NCI-H460 (cell line): ENCODE results near the gene TRMT112. TPM values are rescaled to one million over a fixed set of nuclear protein-coding genes. Genes with fewer than 3 reads are reported as not detected.
A peak's percentile ranks its signal among the peaks of the same experiment; 100 is the strongest.
"Not testable (repeated sequence)": the region's sequence is repeated elsewhere in the genome, so short reads cannot be mapped to it uniquely, and the experiment has no call there.

Experiments
- DNase-seq: peaks from one replicate; pipeline ENCODE4 v3.0.0-alpha.2; 2016; ENCODE audit warnings: low read depth; ENCODE audit errors: extremely low read depth
- total RNA-seq: library from RNA; depleted of rRNA; stranded (reverse); fragments of >200 nt; shearing (Covaris generic); gene quantifications from 2 replicates; pipeline ENCODE4 v1.2.3, GENCODE V29; 2014

Gene TRMT112
- total RNA-seq, 1 experiment from 2014 or later, result 202 TPM

DNA sequence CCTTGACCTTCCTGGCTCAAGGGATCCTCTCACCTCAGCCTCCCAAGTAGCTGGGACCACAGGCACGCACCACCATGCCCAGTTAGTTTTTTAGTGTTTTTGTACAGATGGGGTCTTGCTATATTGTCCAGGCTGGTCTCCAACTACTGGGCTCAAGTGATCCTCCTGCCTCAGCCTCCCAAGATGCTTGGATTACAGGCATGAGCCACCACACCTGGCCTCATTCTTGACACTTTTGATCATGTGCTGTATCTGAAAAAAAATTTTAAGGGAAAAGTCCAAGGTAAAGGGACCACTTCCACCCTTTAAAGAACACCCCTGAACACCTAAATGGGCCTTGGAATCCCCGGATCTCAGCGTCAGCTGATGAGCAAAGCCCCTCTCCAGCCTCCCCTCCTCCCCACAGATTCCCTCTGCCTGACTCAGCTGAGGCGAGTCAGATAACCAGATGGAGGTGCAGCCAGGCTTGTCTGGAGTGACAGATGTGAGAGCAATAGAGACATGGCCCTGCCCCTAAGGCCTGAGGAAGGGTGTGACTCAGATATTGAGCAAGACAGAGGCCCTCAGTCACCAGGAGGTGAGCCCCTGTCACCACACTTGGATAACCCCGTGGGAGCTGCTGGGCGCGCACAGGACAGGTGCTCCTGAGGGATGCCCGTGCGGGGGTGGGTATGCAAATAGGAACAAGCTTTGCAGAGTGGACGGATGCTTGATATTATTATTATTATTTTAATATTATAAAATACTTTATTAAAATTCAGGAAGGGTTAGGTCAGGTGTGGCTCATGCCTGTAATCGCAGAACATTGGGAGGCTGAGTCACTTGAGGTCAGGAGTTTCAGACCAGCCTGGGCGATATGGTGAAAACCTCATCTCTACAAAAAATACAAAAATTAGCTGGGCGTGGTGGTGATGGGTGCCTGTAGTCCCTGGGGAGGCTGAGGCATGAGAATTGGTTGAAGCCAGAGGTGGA lies 17.7 kb upstream of the TRMT112 start:
- peak; percentile 79 for DNase-seq

DNA sequence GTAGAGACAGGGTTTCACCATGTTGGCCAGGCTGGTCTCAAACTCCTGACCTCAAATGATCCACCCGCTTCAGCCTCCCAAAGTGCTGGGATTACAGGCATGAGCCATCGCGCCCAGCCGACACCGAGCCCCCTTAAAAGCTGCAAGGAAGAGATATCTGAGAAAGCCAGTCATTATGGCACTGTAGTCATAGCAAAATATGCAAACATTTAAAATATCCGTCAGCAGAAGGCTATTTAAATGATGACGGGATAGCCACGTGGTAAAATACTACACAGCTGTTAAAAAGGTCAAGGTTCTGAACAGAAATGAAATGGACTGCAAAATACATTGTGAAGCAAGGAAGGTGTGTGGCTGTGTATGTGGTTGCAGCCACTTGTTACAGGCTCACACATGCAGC lies 16.2 kb upstream of the TRMT112 start:
- DNase-seq, result no peak

DNA sequence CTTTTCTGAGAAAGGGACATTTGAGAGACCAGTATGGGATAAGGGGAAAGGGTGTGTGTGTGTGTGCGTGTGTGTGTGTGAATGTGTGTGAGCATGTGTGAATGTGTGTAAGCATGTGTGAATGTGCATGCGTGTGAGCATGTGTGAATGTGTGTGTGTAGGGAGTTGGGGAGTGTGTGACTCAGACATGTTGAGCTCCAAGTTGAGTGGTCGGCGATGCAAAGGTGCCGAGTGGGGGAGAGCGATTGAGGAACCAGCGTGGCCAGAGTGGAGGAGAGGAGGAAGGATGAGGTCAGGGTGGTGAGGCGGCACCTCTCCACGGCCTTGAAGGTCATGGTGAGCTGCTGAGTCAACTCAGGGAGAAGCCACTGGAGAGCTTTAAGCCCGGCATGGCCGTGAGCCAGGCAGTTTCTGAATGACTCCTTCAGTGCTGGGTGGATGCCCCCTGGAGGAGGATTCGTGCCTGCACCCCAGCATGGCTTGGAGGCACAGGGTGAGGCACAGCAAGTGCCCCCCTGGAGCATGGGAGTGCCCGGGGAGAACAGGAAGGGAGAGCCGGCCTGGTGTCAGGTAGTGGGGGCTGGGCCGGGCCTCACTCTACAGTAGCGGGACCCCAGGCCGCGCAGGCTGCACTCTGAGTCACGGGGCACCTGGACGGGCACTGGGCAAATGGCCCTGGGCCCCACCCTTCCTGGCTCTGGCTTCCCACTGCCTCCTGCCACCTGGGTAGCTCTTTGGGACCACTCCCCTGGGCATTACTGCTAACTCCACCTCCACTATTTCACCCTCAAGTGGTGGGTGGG lies 14.4 kb upstream of the TRMT112 start:
- peak; percentile 83 for DNase-seq

DNA sequence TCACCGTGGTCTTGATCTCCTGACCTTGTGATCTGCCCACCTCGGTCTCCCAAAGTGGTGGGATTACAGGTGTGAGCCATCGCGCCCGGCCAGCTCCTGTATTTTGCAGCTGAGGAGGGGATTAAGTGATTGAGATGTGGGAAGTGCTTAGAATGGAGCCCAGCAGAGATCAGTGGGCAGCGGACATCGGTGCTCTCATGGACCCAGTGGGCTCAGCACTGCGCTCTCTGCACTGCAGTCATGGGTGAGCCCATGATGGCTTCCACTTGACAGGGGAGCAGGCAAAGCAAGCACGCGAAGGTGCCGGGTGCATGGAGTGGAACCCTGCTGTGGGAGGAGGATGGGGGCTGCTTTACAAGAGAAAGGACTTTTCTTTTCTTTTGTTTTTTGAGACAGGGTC lies 13.5 kb upstream of the TRMT112 start:
- no peak for DNase-seq

DNA sequence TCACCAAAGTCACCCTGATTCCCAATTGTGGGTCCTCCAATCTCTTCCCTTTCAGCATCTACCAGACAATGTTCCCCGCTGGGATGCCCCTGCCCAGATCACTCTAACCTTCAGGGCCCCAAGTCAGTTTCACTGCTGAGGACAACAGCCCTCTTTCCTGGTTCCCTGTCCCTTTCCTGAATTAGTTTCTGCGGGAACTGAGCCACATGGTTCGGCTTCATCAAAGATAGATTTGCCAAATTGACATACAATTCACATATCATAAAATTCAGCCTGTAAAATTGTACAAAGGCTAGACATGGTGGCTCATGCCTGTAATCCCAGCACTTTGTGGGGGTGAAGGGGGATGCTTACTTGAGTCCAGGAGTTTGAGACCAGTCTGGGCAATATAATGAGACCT lies 10.6 kb upstream of the TRMT112 start:
- DNase-seq, result no peak

DNA sequence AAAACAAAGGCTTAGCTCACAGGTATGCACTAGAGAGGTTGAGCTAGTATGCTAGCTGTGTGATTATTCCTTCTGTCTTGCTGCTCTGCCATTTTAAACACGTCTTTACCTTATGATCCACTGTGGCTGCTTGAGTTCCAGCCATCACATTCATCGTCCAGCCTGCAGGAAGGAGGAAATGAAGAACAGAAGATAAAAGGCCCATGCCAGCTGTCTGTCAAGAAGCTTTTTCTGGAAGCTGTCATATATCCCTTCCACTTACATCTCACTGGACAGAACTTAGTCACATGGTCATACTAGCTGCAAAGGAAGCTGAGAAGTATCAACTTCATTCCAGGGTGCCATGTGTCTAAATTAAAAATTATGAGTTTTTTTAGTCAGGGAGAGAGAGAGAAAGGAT lies 10.0 kb upstream of the TRMT112 start:
- DNase-seq, result no peak

DNA sequence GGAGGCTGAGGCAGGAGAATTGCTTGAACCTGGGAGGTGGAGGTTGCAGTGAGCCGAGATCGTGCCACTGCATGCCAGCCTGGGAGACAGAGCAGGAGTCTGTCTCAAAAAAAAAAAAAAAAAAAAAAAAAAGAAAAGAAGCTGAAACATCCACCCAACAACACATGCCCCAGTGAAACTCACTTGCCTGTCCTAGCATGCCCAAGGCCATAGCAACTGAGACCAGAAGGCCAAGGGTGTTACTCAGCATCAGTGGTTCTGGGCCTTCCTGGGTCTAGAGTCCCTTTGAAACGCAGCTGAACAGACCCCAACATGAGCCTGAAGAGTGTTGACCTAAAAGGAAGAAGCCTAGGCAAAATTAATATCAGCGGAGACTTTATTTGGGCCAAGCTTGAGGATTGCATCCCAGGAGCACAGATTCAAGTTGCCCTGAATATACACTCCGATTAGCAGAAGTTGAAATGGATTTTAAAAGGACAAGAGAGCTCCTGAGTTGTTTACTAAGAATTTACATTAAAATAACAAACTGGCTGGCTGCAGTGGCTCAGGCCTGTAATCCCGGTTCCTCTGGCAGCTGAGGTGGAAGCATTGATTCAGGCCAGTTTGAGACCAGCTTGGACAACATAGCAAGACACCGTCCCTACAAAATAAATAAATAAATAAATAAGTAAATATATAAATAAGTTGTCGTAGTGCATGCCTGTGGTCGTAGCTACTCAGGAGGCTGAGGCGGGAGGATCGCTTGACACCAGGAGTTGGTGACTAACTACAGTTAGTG lies 7.5 kb upstream of the TRMT112 start:
- no peak for DNase-seq

DNA sequence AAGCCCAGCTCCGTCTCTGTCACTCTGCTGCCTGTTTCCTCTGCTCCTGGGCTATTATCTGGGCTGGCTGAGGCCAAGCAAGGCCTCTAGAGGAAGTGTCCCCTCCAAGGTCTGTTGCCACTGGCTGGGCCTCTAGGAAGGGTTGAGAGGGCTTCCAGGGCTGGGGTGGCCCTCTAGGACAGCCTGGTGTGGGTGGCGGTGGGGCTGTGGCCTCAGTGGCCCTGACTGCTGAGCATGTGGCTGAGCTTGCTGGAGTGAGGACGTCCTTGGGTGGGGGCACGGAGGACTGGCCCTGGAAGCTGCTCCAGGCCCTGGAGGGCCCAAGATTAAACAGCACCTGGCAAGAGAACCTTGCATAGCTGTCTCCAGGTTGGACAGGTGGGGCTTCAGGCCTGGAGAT lies 6.6 kb upstream of the TRMT112 start:
- not testable (repeated sequence) for DNase-seq

DNA sequence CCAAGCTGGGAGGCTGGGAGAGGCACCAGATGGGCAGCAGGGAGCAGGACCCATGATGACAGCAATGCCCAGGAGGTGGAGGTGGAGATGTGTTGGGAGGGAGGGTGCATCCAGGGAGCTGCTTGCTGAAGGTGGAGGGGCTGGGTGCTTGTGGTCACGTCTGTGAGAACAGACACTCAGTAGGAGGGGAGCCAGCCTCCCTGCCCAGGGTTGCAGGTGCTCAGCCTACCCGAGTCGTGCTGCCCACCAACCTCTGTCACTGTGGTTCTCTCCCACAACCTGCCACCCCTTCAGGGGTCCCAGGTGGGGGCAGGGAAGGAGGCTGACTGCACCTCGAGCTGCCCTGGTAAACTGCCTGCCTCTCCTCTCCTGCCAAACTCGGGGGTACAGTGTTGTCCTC lies 6.0 kb upstream of the TRMT112 start:
- no peak for DNase-seq

DNA sequence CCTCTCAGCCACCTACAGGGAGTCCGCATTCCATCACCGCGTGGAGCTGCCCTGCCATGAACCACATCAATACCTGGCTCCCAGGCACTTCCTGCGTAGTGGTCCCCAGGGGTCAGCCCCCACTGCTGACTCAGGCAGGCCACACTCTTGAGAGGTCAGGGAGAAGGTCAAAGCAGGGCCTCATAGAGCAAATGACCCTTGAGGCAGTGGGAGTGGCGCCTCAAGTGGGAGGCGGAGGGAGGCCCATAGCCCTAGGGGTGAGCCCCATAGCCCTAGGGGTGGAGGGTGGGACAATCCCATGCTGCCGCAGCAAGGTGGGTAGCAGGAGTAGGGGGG lies 5.5 kb upstream of the TRMT112 start:
- no peak for DNase-seq

DNA sequence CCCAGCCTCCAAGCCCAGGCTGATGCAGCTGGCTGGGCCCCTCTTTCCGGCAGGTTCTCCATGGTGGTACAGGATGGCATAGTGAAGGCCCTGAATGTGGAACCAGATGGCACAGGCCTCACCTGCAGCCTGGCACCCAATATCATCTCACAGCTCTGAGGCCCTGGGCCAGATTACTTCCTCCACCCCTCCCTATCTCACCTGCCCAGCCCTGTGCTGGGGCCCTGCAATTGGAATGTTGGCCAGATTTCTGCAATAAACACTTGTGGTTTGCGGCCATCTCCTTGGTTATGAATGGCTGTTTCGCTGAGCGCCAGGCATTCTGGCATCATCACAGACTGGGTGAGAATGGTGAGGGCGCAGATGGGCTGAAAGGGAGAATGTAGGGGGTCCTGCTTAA lies 4.2 kb upstream of the TRMT112 start:
- DNase-seq, result no peak

DNA sequence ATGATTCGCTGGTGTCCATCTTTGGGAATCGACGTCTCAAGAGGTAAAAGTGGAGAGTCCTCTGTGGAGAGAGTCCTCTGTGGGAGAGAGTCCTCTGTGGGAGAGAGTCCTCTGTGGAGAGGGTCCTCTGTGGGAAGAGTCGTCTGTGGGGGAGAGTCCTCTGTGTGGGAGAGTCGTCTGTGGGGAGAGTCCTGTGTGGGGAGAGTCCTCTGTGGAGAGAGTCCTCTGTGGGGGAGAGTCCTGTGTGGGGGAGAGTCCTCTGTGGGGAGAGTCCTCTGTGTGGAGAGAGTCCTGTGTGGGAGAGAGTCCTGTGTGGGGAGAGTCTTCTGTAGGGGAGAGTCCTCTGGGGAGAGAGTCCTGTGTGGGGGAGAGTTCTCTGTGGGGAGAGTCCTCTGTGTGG lies 3.7 kb upstream of the TRMT112 start:
- DNase-seq, result no peak

DNA sequence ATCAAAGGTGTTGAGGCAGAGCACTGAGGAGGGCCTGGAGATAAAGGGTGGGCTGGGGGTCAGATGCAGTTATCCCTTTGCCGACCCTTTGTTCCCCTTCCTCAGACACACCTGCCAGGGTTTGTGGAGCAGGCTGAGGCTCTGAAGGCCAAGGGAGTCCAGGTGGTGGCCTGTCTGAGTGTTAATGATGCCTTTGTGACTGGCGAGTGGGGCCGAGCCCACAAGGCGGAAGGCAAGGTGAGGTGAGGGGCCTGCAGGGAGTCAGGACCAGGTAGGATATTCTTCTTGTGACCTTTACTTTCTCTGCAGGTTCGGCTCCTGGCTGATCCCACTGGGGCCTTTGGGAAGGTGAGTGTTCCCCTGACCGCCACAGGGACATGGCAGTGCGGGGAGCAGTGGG lies 3.2 kb upstream of the TRMT112 start:
- DNase-seq, result no peak

DNA sequence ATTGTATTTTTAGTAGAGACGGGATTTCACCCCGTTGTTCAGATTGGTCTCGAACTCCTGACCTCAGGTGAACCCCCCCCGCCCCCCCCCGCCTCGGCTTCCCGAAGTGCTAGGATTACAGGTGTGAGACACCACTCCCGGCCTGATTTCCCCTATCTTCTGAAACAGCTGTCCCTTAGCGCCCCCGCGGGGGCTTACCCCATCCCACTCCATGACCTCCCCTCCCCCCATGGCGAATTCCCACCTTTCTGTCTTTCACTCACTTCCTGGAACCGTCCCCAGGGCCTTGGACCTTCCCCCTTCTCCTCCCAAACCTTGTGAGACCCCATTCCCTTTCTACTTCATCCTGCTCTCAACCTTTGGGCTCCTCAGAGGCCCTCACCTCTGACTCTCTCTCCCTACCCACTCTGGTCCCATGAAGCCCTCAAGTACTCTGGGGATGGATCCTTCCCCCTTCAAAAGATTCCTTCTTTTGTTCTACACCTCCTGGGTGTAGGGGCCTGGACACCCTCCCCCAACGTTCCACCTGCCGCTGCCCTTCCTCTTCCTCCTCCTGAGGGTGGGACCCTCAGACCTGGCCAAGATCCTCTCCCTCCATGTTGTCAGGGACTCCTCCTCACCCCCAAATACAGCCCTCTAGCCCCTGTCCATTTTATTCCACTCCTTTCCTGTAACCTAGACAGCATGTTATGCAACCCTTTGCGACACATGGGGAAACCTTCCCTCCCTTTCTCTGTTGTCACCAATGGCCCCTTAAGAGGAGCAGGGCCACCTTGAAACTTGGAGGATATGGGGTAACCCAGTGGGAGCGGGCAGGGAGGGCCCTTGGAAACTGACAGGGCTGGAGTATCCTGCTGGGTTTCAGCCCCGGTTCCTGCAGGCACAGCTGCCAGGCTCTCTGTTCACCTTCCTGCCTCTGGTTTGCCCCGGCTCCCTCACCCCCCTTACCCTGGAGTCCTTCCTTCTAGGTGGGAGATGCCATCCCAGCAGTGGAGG lies 1.7 kb upstream of the TRMT112 start:
- no peak for DNase-seq

DNA sequence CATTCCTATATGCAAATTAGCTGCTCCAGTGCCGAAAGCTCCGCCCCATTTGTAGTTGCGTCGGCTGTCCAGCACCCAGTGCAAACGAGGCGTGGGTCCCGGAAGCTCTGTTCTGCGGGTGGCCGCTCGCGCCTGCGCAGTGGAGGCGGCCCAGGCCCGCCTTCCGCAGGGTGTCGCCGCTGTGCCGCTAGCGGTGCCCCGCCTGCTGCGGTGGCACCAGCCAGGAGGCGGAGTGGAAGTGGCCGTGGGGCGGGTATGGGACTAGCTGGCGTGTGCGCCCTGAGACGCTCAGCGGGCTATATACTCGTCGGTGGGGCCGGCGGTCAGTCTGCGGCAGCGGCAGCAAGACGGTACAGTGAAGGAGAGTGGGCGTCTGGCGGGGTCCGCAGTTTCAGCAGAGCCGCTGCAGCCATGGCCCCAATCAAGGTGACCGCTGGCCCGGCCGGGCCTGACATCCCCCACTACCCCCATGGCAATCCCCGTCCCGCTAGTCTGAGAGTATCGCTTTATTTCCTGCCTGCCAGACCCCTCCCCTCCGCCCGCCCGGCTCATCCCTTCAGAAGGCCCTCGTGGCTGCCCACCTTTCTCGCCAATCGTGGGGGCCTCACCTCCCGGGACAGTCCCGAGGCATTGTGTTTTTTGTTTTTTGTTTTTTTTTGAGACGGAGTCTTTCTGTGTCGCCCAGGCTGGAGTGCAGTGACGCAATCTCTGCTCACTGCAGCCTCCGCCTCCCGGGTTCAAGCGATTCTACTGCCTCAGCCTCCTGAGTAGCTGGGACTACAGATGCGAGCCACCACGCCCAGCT lies 804 bp upstream of the TRMT112 start, which contains the start of gene PRDX5:
Gene PRDX5 (plus strand): TSS at position 161 of the 805 bp plus-strand sequence. CDS start 95 bp downstream, at position 256.
- peak; percentile 94 for DNase-seq

DNA sequence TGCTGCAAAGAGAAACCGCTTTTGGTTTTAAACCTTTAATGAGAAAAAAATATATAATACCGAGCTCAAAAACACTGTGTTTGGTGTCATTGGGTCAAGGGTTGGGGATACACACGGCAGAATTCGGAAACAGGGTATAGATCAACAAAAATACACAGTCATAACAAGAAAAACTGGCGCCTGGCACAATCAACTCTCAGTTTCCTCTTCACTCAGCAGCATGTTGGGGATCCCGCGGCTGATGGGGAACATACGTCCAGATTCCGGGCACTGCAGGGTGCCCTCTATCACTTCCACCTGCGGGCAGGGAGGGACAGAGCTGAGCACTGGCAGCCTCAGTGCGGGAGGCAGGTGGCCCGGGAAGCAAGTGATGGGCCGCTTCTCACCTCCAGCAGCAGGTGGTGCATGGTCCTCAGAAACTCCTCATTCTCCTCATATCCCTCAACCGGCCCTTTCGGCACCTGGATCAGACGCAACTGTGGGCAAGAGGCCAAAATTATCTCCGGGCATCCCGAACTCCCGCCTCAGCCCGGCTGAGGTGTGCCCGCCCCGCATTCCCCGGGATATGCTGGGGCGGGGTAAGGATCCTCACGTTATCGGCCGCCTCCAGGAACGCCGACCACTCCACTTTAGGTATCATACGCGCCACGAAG lies 561 bp downstream of the TRMT112 start:
- DNase-seq, result no peak

DNA sequence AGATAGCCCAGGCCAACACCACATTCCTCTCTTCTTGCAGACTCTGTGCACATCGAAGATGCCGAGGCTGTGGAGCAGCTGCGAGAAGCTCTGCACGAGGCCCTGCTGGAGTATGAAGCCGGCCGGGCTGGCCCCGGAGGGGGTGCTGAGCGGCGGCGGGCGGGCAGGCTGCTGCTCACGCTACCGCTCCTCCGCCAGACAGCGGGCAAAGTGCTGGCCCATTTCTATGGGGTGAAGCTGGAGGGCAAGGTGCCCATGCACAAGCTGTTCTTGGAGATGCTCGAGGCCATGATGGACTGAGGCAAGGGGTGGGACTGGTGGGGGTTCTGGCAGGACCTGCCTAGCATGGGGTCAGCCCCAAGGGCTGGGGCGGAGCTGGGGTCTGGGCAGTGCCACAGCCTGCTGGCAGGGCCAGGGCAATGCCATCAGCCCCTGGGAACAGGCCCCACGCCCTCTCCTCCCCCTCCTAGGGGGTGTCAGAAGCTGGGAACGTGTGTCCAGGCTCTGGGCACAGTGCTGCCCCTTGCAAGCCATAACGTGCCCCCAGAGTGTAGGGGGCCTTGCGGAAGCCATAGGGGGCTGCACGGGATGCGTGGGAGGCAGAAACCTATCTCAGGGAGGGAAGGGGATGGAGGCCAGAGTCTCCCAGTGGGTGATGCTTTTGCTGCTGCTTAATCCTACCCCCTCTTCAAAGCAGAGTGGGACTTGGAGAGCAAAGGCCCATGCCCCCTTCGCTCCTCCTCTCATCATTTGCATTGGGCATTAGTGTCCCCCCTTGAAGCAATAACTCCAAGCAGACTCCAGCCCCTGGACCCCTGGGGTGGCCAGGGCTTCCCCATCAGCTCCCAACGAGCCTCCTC lies 1.5 kb downstream of the TRMT112 start:
- not testable (repeated sequence) for DNase-seq
